Stimulated activated naive CD4-positive, alpha-beta T cell treated with Interleukin-2 at 50 U/mL for 16 hours (primary cell): ENCODE results near the gene STIP1.

ENCODE experiments used
- DNase-seq: peaks from one replicate; lab custom pipeline; 2025; lab: John Stamatoyannopoulos, UW

STIP1 gene

DNA sequence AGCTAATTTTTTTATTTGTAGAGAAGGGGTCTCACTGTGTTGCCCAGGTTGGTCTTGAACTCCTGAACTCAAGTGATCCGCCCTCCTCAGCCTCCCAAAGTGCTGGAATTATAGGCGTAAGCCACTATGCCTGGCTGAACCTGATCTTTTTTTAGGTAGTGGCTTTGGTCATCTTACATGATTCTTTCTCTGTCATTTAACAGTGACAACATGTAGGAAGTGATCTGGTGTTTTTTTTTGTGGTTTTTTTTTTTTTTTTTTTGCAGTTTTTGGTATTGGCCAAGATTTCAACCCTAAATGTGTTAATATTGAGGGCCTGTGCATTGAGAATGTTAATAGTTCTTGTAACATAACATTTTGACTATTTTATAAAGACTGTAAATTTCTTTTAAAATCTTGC, 12.5 kb downstream of the STIP1 start:
- DNase-seq = no peak

DNA sequence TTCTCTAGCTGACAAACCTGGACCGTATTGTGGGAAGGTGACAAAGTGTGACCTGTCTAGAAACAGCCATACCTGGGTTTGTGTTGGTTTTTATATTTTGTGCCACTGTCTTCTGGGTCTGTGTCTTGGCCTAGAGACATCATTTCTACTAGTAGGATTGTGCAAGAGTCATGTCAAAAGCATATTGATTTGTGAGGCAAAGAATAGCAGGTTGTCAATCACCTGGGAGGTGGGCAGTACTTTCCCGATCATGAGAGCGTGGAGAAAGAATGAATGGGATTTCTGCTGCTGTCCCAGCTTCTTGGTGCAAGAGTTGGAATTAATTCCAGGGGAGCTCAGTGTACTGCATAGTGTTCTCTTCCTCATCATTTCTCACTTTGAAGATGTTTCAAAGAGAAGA, 15.6 kb downstream of the STIP1 start:
- no peak for DNase-seq

DNA sequence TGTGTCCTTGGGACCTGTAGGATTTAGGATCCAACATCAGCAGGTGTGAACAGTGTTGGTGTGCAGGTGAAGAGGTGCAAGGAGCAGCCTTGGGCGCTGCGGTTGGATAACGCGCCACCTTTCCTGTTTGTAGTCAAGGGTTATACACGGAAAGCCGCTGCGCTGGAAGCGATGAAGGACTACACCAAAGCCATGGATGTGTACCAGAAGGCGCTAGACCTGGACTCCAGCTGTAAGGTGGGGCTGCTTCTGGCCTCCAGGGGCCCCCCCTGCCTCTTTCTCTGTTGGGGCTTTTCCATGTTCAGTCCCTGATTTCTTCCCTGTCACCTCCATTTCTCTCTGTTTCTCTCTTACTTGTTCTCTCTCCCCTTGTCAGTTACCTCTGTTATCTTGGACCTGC, 17.0 kb downstream of the STIP1 start:
- no peak for DNase-seq

DNA sequence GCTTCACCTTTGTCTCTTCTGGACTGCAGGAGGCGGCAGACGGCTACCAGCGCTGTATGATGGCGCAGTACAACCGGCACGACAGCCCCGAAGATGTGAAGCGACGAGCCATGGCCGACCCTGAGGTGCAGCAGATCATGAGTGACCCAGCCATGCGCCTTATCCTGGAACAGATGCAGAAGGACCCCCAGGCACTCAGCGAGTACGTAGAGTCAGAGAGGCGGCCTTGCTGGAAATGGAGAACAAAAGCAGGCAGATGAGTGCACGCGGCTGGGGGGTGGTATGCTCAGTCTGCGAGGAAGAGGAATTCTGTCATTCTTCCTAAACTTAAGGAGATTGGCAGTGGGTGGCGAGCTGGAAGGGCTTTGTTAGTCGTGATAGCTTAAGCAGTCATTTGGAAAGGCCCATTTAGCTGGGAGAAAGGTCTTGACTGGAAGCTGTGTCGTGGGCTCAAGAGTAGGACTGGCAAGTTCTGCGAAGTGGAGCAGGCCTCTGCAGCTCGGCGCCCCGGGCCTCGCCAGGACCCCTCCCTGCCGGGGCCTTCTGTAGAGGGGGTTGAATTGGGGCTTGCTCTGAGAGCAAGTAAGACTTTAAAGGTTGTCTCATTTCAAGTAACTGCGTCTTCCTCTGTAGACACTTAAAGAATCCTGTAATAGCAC, 17.6 kb downstream of the STIP1 start:
- no peak for DNase-seq

DNA sequence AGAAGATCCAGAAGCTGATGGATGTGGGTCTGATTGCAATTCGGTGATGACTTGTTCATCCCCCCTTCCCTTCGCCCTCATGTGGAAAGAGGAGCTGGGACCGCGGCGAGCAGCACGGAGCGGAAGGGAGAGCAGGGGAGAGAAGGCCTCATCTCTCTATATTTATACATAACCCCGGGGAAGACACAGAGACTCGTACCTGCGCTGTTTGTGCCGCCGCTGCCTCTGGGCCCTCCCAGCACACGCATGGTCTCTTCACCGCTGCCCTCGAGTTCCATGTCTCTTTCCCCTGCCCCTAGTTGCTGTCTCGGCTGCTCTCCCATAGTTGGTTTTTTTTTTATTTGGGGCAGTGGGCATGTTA, 18.1 kb downstream of the STIP1 start:
- no peak for DNase-seq

DNA sequence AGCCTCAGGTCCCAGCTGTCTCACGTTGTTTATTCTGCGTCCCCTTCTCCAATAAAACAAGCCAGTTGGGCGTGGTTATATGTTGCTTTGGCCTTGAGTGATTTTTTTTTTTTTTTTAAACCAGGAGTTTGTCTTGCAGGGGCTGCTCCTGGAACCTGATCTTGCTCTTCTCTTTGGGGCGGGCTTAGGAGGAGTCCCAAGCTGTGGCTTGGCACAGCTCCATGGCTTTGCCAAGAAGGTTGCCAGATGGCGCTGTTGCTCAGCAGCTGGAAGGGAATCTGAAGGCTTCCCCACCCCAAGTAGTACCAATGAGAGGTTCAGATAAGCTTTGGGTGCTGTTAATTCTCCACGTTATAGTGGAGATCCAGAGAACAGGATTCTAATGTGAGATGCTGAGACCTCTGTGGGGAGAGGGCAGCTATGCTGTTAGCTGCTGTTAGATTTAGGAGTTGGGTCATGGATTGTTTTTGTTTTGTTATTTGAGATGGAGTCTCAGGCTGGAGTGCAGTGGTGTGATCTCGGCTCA, 18.6 kb downstream of the STIP1 start:
- peak; percentile 63 for DNase-seq

DNA sequence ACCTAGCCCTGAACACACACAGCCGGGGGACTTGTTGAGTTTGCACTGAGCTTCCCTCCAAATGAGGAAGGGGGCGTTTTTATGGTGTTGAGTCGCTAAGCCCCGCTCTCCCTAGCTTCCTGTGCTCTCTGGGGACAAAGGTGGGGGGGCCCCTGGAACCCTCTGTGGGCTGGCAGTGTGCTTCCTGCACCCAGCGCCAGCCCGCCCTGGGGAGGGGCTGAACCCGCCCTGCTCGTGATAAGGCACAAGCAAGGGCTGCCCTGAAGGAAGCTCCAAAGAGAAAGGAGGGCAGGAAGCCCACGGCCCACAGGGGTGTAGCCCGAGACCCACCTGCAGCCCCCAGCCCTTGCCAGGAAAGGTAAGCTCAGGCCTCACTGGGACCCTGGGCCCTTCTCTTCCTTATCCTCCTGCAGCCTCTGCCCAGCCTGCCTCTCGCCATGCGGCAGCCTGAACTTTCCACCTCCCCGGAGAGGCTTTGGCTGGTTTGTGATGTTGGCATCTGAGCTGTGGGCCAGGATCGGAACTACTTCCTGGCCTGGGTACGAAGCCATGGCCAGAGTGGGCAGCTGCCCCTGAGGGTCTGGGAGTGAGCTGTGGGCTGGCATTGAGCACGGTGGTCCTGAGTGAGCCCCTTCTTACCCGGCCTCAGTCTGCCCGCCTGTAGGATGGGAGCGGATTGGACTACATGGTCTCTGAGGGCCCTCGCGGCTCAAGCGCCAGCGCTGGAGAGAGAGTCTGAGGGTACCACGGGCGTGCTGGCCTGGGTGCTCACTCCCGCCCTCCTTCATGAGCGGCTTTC, 20.7 kb downstream of the STIP1 start, which contains the start of gene FERMT3:
FERMT3 (plus strand) TSS at position 265 of the 799 bp plus-strand sequence. CDS start 644 bp downstream, outside the sequence.
- peak; percentile 60 for DNase-seq

DNA sequence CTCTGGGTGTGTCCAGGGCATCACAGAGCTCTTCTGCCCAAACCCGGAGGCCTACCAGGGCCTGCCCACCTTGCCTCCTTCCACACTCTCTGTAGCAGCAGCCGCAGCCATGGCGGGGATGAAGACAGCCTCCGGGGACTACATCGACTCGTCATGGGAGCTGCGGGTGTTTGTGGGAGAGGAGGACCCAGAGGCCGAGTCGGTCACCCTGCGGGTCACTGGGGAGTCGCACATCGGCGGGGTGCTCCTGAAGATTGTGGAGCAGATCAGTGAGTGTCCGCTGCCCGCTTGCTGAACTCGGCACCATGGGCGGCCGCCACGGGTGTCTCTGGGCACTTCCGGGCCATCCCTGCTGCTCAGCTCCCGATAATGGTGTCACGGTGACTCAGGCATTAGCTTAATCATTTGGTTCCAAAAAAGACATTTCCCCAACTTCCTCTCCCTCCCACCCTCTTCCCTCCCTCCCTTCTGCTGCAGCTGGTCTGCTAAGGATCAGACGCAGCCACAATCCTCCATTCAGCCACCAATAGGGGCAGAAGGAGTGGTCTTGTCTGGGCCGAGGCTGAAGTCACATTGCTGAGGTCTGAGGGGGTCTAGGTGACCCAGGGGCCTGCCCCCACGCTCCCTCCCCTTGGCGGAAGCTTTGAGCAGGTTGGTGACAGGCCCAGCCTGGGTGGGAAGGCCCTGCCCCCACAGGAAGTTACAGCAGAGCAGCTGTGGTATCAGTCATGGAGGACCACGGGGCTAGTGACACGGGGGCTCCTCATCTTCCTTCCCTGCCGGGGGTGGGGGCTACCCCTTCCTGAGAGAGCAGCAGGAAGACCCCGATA, 21.5 kb downstream of the STIP1 start:
- peak; percentile 83 for DNase-seq

DNA sequence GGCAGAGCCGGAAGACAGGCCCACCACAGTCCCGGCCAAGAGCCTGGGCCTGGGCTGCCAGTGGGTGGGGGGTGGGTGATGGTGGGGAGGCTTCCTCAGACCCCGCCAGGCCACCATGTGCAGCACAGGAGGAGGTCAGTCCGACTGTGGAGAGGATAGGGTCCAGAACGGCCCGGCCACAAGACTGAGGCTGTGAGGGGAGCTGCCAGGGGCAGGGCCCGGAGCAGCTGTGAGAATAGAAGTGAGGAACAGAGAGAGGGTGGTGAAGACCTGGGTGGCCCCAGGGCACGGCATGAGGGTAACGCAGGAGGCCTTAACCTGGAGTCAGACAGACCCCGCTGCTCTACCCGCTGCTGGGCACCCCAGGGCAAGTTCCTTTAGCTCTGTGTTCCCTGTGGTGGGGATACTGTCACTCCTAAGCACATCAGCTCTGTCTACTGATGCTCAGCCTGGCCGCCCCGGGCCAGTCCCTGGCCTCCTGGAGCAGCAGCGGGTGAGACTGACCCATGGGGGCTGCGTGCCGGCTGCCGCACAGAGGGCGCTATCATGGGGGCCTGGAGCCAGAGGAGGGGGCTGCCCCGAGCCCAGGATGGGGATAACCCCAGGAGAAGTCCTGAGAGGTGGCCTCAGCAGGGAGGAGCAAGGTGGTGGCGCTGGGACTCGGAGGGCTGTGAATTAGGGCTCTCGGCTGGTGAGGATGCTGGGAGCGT, 22.3 kb downstream of the STIP1 start:
- DNase-seq = no peak

DNA sequence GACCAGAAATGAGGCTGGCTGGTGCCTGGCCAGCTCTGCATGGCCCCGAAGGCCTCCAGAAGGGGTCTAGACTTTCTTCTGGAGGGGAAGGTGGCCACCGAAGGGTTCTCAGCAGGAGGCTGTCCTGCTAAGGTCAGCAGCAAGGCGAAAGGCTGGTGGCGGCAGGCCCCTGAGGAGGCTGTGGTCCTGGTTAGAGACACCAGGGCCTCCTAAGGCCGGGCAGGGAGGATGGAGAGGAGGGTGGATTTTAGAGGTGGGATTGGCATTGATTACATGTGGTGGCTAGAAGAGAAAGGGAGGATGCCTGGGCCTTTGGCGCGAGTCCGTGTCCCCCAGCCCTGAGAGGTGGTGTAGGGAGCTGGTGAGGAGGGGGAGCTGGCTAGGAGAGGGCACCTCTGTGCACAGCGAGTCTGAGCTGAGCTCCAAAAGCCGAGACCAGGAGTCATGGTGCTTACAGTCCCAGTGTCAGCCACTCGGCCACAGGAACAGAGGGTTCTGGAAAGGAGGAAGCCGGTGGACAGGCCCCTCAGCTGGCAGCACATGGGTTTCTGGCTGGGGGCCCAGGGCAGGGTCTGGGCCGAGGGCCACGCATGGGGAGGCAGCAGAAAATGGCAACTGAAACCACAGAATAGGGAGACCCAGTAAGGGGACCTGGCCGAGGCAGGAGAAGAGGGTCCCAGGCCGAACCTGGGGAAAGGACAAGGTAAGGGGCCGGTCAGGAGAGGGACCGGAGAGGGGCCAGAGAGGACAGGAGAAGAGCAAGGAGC, 23.0 kb downstream of the STIP1 start:
- no peak for DNase-seq

DNA sequence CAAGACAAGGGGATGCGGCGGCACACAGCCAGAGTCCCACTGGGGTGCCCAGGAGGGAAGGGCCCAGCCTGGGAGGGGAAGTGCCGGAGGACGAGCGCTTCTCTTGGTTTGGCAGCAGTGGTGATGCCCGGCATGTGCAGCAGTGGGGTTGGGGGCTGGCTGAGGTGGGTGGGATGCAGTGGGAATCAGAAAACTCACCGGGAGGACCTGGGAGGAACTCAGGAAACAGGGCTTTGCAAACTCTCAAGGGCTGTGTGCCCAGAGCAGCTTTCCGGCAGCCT, 23.5 kb downstream of the STIP1 start:
- no peak for DNase-seq

DNA sequence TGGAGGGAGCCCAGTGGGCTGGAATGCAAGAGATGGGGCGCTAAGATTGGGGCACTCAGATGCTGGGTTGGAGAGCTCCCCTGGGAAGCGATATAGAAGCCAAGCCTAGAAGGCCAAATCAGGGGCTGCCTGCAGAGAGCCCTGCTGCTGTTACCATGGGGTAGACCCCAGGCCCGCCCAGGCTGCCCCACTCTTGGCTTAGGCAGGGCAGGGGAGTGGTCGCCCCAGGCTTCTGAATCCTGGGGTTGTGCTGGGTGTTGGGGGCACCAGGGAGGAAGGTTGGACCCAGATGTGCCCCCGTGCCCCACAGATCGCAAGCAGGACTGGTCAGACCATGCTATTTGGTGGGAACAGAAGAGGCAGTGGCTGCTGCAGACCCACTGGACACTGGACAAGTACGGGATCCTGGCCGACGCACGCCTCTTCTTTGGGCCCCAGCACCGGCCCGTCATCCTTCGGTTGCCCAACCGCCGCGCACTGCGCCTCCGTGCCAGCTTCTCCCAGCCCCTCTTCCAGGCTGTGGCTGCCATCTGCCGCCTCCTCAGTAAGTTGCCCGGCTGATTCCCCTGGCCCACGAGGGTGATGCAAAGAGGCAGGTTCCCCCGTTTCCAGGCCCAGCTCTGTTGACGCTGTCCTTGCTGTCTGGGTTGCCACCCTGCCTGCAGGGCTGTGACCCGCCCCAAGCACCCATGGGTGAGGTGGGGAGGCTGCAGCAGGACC, 24.5 kb downstream of the STIP1 start:
- DNase-seq = no peak

DNA sequence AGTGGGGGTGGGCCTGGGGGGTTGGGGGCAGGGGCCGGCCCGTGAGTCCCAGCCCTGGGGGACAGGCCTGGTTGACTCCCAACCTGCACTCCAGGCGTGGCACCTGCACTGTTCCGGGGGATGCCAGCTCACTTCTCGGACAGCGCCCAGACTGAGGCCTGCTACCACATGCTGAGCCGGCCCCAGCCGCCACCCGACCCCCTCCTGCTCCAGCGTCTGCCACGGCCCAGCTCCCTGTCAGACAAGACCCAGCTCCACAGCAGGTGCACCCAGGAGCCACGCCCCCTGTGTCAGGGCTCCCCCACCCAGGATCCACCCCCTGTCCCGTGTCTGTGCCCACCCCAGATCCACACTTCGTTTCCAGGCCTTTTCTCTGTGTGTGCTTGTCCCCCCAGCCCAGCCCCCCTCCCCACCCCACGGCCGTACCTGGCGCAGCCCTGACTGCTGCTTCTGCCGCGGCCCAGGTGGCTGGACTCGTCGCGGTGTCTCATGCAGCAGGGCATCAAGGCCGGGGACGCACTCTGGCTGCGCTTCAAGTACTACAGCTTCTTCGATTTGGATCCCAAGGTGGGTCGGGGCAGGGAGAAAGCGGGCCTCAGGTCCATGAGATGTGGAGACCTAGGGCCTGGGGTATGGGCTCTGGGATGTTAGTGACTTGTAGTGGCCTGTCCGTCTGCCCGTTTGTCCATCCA, 25.4 kb downstream of the STIP1 start:
- DNase-seq = no peak

DNA sequence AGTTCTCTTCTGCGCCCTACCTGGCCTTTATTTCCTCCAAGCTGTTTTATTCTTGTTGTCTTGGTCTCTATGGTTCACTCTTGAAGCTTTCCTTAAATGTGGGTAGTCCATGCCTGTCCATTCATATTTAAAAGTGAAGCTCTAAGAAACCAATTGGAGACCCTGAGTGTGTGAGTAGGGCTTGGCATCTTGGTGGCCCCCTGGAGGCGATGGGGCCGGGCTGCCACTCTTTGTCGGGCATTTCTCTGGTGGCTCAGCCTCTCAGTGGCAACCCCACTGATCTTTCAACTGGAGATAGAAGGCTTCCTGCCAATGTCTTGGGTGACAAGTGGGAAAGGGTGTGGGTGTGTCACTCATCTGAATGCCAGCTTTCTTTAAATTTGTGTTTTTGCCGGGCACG, 30.9 kb downstream of the STIP1 start:
- DNase-seq = no peak

DNA sequence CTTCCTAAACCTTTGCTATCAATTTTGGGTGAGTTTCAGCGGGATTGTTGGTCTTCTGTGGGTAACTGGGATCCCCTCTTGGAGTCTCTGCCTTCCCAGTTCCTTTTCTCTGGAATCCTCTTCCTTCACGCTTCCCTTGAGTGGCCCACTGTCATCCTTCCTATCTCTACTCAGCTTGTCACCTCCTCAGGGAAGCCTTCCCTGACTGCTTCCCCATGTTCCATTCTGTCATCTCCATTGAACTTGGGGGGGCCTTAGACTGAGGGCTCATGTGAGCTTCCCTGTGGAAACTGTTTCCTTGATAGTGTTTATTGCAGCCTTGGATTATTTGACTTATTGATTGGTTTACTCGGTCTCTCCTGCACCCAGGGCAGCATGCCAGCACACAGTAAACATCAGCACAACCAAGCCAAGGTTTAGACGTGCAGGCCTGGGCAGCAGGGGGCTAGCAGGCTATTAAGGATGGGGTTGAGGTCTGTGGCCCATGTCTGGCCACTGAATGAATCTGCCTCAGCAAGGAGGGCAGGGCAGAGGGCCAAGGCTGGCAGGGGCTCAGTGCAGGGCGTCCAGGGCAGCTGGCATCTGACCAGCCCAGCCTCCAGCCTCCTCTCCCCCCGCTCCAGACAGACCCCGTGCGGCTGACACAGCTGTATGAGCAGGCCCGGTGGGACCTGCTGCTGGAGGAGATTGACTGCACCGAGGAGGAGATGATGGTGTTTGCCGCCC, 32.8 kb downstream of the STIP1 start:
- DNase-seq = no peak

DNA sequence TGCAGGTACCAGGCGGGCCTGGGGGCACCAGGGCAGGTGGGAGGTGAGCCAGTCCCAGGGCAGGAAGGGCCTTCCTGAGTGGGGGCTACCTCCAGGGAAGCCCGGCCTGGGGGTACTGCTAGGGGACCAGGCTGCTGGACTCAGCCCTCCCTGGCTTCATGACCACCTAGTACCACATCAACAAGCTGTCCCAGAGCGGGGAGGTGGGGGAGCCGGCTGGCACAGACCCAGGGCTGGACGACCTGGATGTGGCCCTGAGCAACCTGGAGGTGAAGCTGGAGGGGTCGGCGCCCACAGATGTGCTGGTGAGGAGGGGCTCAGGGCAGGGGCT, 33.3 kb downstream of the STIP1 start:
- DNase-seq = no peak

DNA sequence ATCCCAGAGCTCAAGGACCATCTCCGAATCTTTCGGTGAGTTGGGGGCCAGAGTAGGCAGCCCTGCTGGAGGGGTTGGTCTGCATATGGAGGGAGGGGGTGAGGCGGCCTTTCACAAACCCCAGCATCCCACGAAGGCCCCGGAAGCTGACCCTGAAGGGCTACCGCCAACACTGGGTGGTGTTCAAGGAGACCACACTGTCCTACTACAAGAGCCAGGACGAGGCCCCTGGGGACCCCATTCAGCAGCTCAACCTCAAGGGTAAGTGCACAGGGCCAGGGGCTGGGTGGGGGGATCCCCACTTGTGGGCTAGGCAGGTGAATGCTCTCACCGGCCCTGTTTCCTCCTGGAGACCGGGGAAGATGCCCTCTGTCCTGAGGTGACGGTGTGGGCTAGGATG, 33.8 kb downstream of the STIP1 start:
- no peak for DNase-seq

DNA sequence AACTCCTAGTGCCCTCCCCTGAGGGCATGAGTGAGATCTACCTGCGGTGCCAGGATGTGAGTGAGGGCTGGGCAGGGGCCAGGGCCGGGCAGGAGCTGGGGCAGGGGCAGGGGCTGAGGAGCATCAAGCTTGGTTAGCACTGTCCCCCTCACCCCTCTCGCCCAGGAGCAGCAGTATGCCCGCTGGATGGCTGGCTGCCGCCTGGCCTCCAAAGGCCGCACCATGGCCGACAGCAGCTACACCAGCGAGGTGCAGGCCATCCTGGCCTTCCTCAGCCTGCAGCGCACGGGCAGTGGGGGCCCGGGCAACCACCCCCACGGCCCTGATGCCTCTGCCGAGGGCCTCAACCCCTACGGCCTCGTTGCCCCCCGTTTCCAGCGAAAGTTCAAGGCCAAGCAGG, 34.3 kb downstream of the STIP1 start:
- DNase-seq = no peak

DNA sequence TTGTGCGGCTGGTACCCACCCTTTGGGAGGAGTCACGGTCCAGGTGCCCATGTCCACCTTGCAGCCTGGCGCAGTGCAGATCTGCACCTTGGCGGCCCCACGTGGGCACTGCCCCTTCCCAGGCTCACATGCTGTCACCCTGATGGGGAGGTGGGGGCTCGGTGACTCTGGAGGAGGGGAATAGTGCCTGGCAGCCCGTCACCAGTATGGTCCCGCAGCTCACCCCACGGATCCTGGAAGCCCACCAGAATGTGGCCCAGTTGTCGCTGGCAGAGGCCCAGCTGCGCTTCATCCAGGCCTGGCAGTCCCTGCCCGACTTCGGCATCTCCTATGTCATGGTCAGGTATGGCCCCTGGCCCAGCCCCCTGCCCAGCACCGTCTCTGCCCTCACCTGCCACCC, 34.8 kb downstream of the STIP1 start:
- no peak for DNase-seq

DNA sequence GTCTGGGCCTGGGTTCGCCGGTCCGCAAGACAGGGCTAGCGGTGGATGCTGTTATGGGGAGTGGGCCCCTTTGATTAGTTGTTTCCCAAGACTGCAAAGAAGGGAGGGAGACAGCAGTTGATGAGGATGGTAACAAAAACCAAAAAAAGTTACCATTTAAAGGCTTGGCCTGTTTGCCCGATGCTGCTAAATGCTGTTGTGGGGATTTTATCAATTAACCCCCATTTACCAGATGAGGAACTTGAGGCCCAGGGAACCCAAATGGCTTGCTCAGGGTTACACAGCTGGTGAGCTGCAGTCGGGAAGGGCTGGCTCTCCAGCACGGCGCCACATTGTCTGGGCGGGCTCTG, 36.7 kb downstream of the STIP1 start:
- DNase-seq = no peak
